GM12801 (cell line): ENCODE measurements around the gene ZNRF2.

Experiments
- CTCF ChIP-seq: IDR thresholded peaks from one replicate; pipeline ENCODE4 v1.5.1; 2011; ENCODE audit warnings: control low read depth; ENCODE audit not compliant: insufficient read length; ENCODE audit errors: extremely low read depth

Gene ZNRF2

GRCh38 chr7:30253796-30254165, 30.6 kb upstream of the ZNRF2 start:
- TF ChIP-seq CTCF: no peak

GRCh38 chr7:30254248-30254647, 30.1 kb upstream of the ZNRF2 start:
- TF ChIP-seq CTCF: no peak

GRCh38 chr7:30254717-30255063, 29.7 kb upstream of the ZNRF2 start:
- no peak for TF ChIP-seq CTCF

GRCh38 chr7:30255064-30255769, 29.2 kb upstream of the ZNRF2 start:
- TF ChIP-seq CTCF: no peak

- no peak for TF ChIP-seq CTCF
Observed at GRCh38 chr7:30256349-30256858, 28.0 kb upstream of the ZNRF2 start.

- TF ChIP-seq CTCF: no peak
Observed at GRCh38 chr7:30260246-30260768, 24.1 kb upstream of the ZNRF2 start.

GRCh38 chr7:30263090-30263710, 21.2 kb upstream of the ZNRF2 start:
- no peak for TF ChIP-seq CTCF
